T1000 (cell line): ENCODE data around the gene SYNPR.
A peak's percentile ranks its signal among the peaks of the same experiment; 100 is the strongest.
"Not testable (repeated sequence)": the region's sequence is repeated elsewhere in the genome, so short reads cannot be mapped to it uniquely, and the experiment has no call there.

Experiments
- DNase-seq: peaks from one replicate; lab custom pipeline; 2025; ENCODE audit warnings: mixed read lengths; lab: John Stamatoyannopoulos, UW

The SYNPR gene

DNA sequence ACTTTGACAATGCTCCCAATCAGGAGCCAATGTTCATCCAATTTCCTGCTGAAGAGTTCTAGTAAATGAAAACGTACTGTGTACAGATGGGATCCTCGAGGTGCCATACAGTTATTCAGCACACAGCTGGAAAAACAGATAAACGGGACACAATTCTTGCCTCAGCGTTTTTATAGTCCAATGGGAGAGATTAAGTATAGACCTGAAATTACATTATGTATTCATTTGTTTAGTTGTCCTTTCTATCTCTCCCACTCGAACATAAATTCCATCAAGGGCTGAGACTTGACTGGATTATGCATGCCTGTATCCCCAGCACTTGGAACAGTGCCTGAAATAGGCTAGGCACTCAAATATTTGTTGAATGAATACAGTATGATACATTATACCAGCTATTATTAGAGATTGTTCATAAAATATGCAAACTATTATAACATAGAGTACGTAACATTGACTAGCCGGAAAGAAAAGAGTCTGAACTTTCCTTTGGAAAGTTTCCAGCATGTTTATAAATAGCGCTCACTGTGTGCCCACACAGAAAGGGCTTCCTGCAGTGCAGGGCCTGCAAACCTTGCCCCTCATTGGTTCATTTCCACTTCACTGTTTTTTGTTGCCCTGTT, 346.9 kb downstream of the SYNPR start:
- DNase-seq = peak; percentile 42

DNA sequence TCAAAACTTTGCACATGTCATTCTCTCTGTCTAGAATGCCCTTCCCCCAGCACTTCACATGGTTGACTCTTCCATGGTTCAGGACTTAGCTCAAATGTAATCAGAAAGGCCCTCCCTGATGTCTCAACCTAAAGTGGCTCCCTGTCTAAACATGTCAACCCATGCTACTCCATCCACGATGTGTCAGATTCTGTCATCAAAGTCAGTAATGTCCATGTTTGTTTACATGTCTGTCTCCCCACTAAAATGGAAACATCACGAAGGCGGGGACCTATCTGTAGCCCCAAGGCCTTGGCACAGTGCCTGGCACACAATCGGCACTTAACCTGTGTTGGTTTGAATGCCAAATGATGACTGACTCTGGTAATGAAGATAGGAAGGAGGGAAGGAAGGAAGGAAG, 353.6 kb downstream of the SYNPR start:
- no peak for DNase-seq

DNA sequence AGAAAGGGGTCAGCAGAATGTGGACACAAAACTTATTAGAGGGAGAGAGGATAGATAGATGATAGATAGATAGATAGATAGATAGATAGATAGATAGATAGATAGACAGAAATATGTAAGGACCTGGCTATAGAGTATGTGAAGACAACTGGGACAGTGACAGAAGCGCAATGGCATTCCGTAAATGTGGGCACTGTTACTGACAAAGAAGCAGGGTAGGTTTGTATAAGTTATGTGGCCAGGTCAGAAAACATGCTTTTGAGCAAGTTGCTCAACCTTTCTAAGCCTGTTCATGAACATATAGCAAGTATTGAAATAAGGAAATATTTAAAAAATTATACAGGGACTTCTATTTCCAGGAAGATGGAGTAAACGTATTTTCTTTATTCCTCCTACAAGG, 357.1 kb downstream of the SYNPR start:
- no peak for DNase-seq

DNA sequence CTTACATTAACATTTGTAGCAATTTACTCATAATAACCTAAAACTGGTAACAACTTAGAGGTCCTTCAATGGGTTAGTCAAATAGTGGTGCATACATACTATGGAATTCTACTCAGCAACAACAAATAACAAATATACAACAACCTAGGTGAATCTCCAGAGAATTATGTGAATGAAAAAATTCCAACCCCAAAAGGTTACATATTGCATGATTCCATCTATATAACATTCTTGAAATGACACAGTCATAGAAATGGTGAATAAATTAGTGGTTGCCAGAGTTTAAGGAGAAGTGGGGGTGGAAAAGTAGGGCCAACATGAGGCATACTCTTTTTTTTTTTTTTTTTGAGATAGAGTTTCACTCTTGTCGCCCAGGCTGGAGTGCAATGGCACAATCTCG, 361.7 kb downstream of the SYNPR start:
- DNase-seq = no peak

DNA sequence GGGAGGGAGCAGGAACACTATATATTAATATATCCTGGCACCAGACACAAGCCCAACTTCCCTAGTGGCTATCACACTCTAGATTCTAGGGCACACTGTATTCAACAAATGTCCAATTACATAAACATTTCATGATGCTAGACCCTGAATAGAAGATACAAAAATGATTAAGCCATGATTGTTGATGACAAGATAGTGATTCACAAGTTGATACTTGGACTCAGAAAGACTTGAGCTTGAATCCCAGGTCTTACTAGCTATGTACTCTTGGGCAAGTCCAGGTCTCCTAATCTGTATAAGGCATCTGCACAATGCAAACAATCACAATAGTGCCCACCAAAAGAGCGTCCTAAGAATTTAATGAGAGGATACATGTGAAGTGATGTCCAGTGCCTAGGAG, 364.4 kb downstream of the SYNPR start:
- no peak for DNase-seq

DNA sequence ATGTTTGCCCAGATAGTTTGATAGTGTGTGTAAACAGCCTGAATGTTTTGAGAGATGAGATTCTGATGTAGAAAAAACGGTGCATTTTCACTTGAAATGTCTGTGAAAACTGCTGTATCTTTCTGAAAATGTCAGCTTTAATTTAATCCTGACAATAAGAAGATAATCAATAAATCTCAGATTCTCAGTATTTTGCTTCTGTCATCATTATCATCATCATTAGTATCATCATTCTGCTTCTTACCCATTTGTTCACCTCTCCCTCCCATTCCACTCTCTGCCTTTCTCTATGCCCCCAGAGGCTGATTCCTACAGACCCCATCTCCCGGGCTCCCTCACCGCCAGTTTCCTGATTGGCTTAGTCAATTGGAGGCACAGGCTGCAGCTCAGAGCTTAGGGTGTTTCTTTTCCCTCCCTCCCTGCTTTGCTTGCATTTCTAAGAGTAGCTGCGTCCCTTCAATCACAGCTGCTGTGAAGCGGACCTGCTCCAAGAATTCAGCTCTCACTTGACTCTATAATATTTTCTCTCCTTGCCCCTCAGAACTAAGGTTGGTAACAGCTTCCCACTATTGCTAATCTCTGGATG, 366.2 kb downstream of the SYNPR start:
- no peak for DNase-seq

DNA sequence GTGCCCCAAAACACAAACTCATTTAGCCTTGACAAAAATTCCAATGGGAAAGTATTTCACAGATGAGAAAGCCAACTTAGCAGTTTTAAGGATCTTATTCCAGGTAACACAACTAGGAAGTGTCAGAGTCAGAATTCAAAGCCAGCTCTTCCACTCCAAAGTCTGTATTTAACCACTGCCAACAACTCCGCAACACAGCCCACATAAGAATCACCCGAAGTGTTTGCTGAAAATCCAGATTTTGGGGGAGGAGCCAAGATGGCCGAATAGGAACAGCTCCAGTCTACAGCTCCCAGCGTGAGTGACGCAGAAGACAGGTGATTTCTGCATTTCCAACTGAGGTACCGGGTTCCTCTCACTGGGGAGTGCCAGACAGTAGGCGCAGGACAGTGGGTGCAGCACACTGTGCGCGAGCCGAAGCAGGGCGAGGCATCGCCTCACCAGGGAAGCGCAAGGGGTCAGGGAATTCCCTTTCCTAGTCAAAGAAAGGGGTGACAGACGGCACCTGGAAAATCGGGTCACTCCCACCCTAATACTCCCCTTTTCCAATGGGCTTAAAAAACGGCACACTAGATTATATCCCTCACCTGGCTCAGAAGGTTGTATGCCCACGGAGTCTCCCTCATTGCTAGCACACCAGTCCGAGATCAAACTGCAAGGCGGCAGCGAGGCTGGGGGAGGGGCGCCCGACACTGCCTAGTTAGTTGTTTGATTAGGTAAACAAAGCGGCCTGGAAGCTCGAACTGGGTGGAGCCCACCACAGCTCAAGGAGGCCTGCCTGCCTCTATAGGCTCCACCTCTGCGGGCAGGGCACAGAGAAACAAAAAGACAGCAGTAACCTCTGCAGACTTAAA, 367.0 kb downstream of the SYNPR start:
- DNase-seq = not testable (repeated sequence)

DNA sequence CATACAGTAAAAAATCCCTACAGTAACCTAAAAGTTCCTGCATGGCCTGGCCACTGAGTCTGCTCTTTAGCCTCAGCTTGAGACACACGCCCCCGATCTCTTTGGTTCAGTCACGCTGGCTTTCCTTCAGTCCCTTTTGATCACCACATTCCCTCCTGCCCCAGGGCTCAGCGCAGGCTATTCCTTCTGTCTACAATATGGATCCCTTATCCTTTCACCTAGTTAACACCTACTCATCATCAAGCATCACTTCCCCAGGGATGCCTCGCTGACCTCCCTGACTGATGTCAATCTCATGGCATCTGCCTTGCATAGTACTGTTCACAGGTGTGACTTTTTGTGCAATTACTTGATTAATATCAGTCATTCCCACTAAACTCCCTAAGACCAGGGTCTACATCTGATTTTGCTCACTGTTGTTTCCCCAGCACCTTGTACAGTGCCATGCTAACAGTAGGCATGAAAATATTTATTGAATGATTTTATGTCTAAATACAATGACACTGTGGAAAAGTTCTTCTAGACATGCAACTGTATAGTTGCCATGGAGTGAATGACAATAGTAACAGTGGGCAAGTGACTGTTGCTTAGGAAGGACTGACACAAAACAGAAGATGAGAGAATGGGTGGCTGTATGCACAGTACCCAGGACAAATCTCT, 374.1 kb downstream of the SYNPR start, which contains the start of gene SNTN:
SNTN (plus strand) TSS at position 610 of the 660 bp plus-strand sequence; CDS start at position 623, 13 bp downstream.
- DNase-seq = no peak

DNA sequence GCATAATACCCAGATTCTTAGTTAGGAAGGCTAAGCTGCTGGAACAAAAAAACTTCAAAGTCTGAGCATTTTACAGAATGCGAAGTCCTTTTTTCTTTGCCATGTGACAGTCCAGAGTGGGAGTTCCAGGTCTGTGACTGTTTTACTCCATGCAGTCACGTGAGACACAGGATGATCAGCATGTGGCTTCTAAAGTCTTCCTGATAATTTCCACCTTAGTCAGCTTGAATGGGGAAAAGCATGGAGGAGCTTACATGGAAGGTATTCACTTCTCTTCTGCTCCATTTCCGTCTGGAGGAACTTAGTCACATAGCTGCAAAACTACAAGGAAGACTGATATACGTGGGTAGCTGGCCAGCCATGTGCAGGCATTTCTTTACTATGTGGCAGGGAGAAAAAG, 376.1 kb downstream of the SYNPR start:
- DNase-seq = no peak

DNA sequence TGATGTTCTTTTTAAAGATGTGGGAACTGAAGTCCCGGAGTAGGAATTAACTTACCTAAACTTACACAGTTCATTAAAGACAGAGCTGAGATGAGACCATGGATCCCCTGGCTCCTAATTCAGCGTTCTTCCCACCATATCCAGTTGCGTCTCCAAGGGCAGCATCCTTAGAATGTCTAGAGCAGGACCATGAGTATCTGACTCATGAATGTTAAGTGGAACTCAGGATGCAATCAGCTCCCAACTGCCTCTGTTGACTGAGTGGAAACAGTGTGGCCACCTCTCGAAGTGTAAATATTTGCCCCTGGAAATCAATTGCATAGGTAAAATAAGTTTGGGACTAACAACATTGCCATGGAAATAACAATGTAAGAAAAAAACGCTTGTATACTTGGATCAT, 376.8 kb downstream of the SYNPR start:
- no peak for DNase-seq

DNA sequence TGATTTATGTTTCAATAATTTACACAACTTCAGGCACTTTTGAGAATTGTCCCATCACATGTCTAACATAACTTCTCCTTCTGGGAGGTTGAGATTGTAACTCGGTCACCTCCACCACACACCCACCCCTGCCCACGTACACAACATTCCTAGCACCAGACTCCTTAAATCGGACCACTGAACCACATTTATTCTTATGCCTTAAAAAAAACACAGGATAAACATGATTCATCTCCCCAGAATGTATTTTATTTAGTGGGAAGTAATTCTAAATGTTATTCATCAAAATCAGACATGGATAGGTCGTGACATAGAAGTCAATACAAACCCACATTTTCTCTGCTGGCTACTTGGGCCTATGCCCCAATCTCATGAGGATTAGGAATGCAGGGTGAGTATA, 377.4 kb downstream of the SYNPR start:
- peak; percentile 4 for DNase-seq

DNA sequence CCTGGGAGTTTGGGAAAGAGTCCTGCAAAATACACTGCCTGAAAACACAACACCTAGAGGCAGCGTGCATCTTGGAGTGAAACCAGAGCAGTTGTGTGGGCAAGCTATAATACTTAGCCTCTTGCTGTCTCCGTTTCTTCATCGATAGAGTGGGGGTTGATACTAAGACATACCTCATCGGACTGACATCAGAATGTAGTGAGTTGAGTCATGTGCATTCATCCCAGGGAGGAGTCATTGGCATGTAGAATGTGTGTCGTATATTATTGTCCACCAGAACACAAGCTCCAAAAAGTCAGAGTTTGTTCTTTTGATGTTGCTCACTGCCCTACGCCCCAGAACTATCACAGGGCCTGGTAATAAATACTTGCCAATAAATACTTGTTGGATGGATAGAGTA, 378.7 kb downstream of the SYNPR start:
- no peak for DNase-seq

DNA sequence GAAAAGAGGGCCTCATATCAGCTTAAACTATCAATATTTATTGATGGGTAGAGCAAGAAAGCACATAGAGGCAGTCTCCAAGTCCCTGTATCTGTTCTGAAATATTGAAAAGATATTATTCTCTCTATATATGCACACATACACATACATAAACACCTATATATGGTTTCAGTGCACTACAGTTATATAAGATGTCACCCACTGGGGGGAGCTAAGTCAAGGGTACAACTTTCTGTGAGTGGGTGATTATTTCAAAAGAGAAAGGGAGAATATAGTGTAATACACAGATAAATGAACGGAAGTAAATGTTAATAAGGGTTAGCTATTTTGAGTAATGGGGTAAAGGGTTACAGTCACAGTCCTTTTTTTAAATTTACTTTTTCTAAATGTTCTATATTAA, 383.1 kb downstream of the SYNPR start:
- no peak for DNase-seq

DNA sequence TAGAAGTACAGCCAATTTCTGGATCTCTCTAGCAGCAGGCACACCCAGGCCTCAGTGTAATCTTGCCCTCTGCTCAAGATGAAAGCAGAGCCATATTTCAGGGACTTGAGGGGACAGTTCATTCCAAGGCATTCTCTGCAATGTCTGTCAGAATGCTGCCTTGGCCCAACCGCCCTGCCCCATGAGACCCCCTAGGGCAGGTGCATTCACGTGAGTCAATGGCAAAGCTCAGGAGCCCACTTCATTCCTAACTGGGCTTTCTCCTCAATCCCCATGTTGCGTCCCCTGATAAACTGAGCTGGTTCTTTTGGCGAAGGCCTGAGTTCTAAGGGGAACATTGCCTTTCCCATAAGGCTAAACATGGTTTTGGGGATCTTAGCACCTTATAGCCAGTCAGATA, 383.9 kb downstream of the SYNPR start:
- DNase-seq = no peak

DNA sequence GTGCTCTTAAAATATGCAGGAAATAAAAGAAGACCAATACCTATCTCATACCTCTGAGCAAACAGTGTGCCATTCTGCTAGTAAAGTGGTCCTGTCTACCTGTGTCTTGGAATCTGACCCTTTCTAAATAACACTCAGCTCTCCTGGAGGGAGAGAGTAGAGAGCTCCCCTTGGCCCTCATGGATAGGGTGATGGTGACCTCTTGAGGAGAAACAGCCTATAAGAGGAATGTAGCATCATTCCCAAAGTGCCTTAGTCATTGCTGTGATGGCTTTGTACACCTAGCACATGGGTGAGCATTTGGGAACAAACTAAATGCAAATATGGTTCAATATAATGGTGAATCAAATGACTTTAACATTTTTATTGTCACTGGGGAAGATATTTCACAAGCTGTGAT, 384.4 kb downstream of the SYNPR start:
- no peak for DNase-seq
